ENCODE results near the gene MBTPS1. TPM values are rescaled to one million over a fixed set of nuclear protein-coding genes. Genes with fewer than 3 reads are reported as not detected.
"Not testable (repeated sequence)": the region's sequence is repeated elsewhere in the genome, so short reads cannot be mapped to it uniquely, and the experiment has no call there.

The MBTPS1 gene
- total RNA-seq, 1 experiment from 2014 or later: 56.1 TPM

GRCh38 chr16:84115919-84116719 is 623 bp downstream of the MBTPS1 start:
- Histone ChIP-seq H3K4me3 (ENCODE audit: low read length) (peak overlapping the region; percentile 99), H2AFZ (ENCODE audit: low read length) (peak overlapping the region; percentile 76), H3K4me2 (ENCODE audit: low read length) (peak overlapping the region; percentile 97), H4K20me1 (ENCODE audit: low read length) (no peaks in the 10 kb centered on the region), H3F3A (ENCODE audit: low read length, unreplicated experiment) (no peaks in the 10 kb centered on the region), H3K9me3 (ENCODE audit: low read length) (no peaks in the 10 kb centered on the region), H3K27ac (ENCODE audit: low read length) (peak overlapping the region; percentile 20; the same call in 1 of the 2 replicates), H3K4me1 (ENCODE audit: insufficient read depth, low read length) (peaks cover 14% of the 10 kb centered on the region; the same call in 1 of the 2 replicates), H3K9ac (ENCODE audit: low read length) (peak overlapping the region; percentile 98), H3K36me3 (ENCODE audit: low read depth, low read length) (no peaks in the 10 kb centered on the region), H3K79me2 (ENCODE audit: low read length) (peaks cover 62% of the 10 kb centered on the region), H3K27me3 (ENCODE audit: low read length) (no peaks in the 10 kb centered on the region), H3K9me2 (replicated peaks; ENCODE audit: low read length) (no peaks in the 10 kb centered on the region)
- ATAC-seq: peak; percentile 46
- peak; percentile 27 for DNase-seq
- CTCF ChIA-PET: interaction anchor here (1.3 kb wide), 1 partner anchor 71 kb away, joined by 6 read pairs; the partner anchor contains the start of gene TAF1C
- TF ChIP-seq EZH2phosphoT487 (IDR thresholded peaks at IDR 0.05; ENCODE audit: borderline replicate concordance, low read length): no peak
- TF ChIP-seq EZH2 (IDR thresholded peaks at IDR 0.05; ENCODE audit: low read length, unreplicated experiment): no peak
- POLR2A ChIA-PET (ENCODE audit: unreplicated experiment): no interaction called here
- no TSS peak for BruUV-seq (replicated peaks)
- intact Hi-C loops (cut with micrococcal nuclease): no loop called here

GRCh38 chr16:84111949-84112348 is 4.8 kb downstream of the MBTPS1 start:
- H4K20me1 ChIP-seq (ENCODE audit: low read length); H3K36me3 ChIP-seq (ENCODE audit: low read depth, low read length); ATAC-seq; H2AFZ ChIP-seq (ENCODE audit: low read length); CTCF ChIA-PET; POLR2A ChIA-PET (ENCODE audit: unreplicated experiment); H3K9me2 ChIP-seq (replicated peaks; ENCODE audit: low read length); H3F3A ChIP-seq (ENCODE audit: low read length, unreplicated experiment); intact Hi-C loops (cut with micrococcal nuclease); H3K27ac ChIP-seq (ENCODE audit: low read length); H3K4me1 ChIP-seq (ENCODE audit: insufficient read depth, low read length); H3K27me3 ChIP-seq (ENCODE audit: low read length); H3K4me3 ChIP-seq (ENCODE audit: low read length); H3K9me3 ChIP-seq (ENCODE audit: low read length); DNase-seq; H3K9ac ChIP-seq (ENCODE audit: low read length); BruUV-seq (replicated peaks); H3K4me2 ChIP-seq (ENCODE audit: low read length): not testable (repeated sequence)
- H3K79me2 ChIP-seq (ENCODE audit: low read length): peaks cover 94% of the 10 kb centered on the region

- Histone ChIP-seq H3F3A (ENCODE audit: low read length, unreplicated experiment) (no peaks in the 10 kb centered on the region), H3K27ac (ENCODE audit: low read length) (no peak overlapping the region), H2AFZ (ENCODE audit: low read length) (no peak overlapping the region), H3K4me1 (ENCODE audit: insufficient read depth, low read length) (peaks cover 6% of the 10 kb centered on the region; the same call in 1 of the 2 replicates), H3K4me2 (ENCODE audit: low read length) (no peak overlapping the region), H3K27me3 (ENCODE audit: low read length) (no peaks in the 10 kb centered on the region), H3K9me2 (replicated peaks; ENCODE audit: low read length) (no peaks in the 10 kb centered on the region), H3K4me3 (ENCODE audit: low read length) (no peak overlapping the region), H3K36me3 (ENCODE audit: low read depth, low read length) (no peaks in the 10 kb centered on the region), H4K20me1 (ENCODE audit: low read length) (0 out of 2 replicates have a peak, but pooled peaks cover 4% of the 10 kb centered on the region), H3K9ac (ENCODE audit: low read length) (no peak overlapping the region), H3K9me3 (ENCODE audit: low read length) (no peaks in the 10 kb centered on the region), H3K79me2 (ENCODE audit: low read length) (peaks cover 99% of the 10 kb centered on the region)
- DNase-seq (no peak), ATAC-seq (no peak)
- no TSS peak for BruUV-seq (replicated peaks)
- CTCF ChIA-PET: no interaction called here
- TF ChIP-seq CTCF (conservative IDR thresholded peaks at IDR 0.05; ENCODE audit: low read depth, low read length): no peak
- POLR2A ChIA-PET (ENCODE audit: unreplicated experiment): no interaction called here
- intact Hi-C loops (cut with micrococcal nuclease): no loop called here
Measured at GRCh38 chr16:84111525-84111924, 5.2 kb downstream of the MBTPS1 start.
